Measurements from ENCODE around the gene DNAJC16.

DNAJC16 gene

DNA sequence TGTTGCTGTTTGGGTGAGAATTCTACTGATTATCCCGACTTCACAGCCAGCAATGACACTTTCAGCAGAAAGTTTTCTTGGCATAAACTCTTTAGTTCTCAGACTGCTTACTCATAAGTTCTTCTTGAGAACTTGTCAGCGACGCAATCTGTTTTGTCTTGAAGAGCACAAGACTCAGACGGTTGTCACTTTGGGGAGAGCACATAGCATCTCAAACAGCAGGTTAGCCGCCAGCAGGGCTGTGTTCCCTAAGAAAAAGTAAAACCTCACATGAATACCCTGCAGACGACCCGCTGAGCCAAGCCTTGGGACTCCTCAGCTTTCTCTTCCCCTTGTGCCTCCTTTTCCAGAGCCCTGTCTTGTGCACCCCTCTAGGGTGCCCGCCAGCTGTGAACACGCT is 46.8 kb downstream of the DNAJC16 start:
- H3K4me3 ChIP-seq (ENCODE audit: low read length) = no peak overlapping the region
- no peak overlapping the region for H3K27ac ChIP-seq (ENCODE audit: low read length)
- no peak overlapping the region for H2AFZ ChIP-seq (ENCODE audit: low read depth, low read length)
- H3K79me2 ChIP-seq (ENCODE audit: low read length) = no peaks in the 10 kb centered on the region
- no peak overlapping the region for H3K9ac ChIP-seq (ENCODE audit: low read length)
- peaks cover 8% of the 10 kb centered on the region for H3K36me3 ChIP-seq (replicated peaks; ENCODE audit: low read depth, low read length)
- no peaks in the 10 kb centered on the region for H3K27me3 ChIP-seq (ENCODE audit: low read depth, low read length)
- H4K20me1 ChIP-seq (ENCODE audit: insufficient read depth, low read length) = no peaks in the 10 kb centered on the region
- no peak for TF ChIP-seq EZH2phosphoT487 (IDR thresholded peaks at IDR 0.05; ENCODE audit: low read depth)
- TF ChIP-seq, protein P1, sequence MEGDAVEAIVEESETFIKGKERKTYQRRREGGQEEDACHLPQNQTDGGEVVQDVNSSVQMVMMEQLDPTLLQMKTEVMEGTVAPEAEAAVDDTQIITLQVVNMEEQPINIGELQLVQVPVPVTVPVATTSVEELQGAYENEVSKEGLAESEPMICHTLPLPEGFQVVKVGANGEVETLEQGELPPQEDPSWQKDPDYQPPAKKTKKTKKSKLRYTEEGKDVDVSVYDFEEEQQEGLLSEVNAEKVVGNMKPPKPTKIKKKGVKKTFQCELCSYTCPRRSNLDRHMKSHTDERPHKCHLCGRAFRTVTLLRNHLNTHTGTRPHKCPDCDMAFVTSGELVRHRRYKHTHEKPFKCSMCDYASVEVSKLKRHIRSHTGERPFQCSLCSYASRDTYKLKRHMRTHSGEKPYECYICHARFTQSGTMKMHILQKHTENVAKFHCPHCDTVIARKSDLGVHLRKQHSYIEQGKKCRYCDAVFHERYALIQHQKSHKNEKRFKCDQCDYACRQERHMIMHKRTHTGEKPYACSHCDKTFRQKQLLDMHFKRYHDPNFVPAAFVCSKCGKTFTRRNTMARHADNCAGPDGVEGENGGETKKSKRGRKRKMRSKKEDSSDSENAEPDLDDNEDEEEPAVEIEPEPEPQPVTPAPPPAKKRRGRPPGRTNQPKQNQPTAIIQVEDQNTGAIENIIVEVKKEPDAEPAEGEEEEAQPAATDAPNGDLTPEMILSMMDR (IDR thresholded peaks at IDR 0.05; ENCODE audit: low read depth, low read length) = no peak
- H3K9me3 ChIP-seq (ENCODE audit: insufficient read depth, low read length) = no peaks in the 10 kb centered on the region
- no peak overlapping the region for H3K4me2 ChIP-seq (ENCODE audit: low read length)
- peaks cover 16% of the 10 kb centered on the region for H3K4me1 ChIP-seq (ENCODE audit: low read length)

DNA sequence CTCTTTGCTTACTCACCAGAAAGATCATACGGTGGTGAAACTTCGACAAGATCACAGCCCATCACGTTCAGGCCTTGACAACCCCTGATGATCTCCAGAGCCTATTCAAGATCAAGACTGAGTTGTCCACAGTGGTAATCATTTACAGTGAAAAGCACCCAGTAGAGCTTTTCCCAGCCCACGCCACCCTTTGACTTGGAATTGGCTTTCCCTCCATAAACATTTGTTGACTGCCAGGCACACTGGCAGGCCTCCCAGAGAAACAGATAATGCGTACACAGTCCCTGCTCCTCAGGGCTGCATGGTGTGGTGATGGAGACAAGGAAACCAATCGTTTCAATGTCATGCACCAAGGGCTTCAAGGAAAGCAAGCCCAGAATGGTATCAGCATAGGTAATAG is 48.1 kb downstream of the DNAJC16 start:
- Histone ChIP-seq H3K27me3 (ENCODE audit: low read depth, low read length) (no peaks in the 10 kb centered on the region), H3K27ac (ENCODE audit: low read length) (no peak overlapping the region), H3K9ac (ENCODE audit: low read length) (no peak overlapping the region), H4K20me1 (ENCODE audit: insufficient read depth, low read length) (no peaks in the 10 kb centered on the region), H3K4me2 (ENCODE audit: low read length) (no peak overlapping the region), H3K9me3 (ENCODE audit: insufficient read depth, low read length) (no peaks in the 10 kb centered on the region), H3K36me3 (replicated peaks; ENCODE audit: low read depth, low read length) (peaks cover 5% of the 10 kb centered on the region), H3K4me3 (ENCODE audit: low read length) (no peak overlapping the region), H3K79me2 (ENCODE audit: low read length) (no peaks in the 10 kb centered on the region), H2AFZ (ENCODE audit: low read depth, low read length) (no peak overlapping the region), H3K4me1 (ENCODE audit: low read length) (peaks cover 16% of the 10 kb centered on the region)
- no peak for TF ChIP-seq EZH2phosphoT487 (IDR thresholded peaks at IDR 0.05; ENCODE audit: low read depth)
- TF ChIP-seq, protein P1 (IDR thresholded peaks at IDR 0.05; ENCODE audit: low read depth, low read length) = no peak

DNA sequence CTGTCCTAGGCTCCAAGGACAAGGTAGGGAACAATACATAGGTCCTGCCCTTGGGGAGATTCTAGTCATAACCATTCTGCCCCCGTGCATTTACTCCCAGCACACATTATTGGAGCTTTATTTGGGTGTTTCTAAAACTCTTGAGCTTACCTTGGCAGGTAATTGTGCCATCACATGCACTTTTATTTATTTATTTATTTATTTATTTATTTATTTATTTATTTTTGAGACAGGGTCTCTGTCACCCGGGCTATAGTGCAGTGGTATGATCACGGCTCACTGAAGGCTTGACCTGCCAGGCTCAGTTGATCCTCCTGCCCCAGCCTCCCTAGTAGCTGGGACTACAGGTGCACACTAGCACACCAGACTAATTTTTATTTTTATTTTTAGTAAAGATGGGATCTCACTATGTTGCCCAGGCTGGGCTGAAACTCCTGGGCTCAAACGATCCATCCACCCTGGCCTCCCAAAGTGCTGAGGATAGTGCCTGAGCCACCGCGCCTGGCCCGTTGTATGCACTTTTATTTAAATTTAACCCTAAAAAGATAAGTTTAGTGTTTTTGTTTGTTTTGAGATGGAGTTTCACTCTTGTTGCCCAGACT is 49.0 kb downstream of the DNAJC16 start:
- TF ChIP-seq, protein P1 (IDR thresholded peaks at IDR 0.05; ENCODE audit: low read depth, low read length) = no peak
- TF ChIP-seq EZH2phosphoT487 (IDR thresholded peaks at IDR 0.05; ENCODE audit: low read depth) = no peak
- no peaks in the 10 kb centered on the region for H3K79me2 ChIP-seq (ENCODE audit: low read length)
- no peak overlapping the region for H3K27ac ChIP-seq (ENCODE audit: low read length)
- H4K20me1 ChIP-seq (ENCODE audit: insufficient read depth, low read length) = no peaks in the 10 kb centered on the region
- H3K4me2 ChIP-seq (ENCODE audit: low read length) = no peak overlapping the region
- no peaks in the 10 kb centered on the region for H3K9me3 ChIP-seq (ENCODE audit: insufficient read depth, low read length)
- H3K36me3 ChIP-seq (replicated peaks; ENCODE audit: low read depth, low read length) = peaks cover 2% of the 10 kb centered on the region
- H3K4me1 ChIP-seq (ENCODE audit: low read length) = peaks cover 14% of the 10 kb centered on the region
- no peak overlapping the region for H3K4me3 ChIP-seq (ENCODE audit: low read length)
- no peaks in the 10 kb centered on the region for H3K27me3 ChIP-seq (ENCODE audit: low read depth, low read length)
- H3K9ac ChIP-seq (ENCODE audit: low read length) = no peak overlapping the region
- no peak overlapping the region for H2AFZ ChIP-seq (ENCODE audit: low read depth, low read length)

DNA sequence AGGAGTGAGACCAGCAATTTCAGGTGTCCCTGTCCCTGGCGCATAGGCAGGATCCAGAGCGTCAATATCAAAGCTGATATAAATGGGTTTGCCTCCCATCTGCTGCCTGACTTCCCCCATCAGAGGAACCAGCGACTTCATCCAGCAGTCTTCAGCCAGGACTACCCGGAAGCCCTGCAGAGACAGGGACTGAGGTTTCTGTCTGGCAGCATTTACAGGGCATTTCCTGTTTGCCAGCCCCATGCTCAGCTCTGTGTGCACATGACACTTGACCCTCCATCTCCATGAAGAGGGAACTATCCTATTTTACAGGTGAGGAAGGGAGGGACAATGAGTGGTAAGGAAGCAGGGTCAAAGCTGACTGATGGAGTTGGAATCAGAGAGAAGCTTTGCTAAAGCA is 51.0 kb downstream of the DNAJC16 start:
- no peaks in the 10 kb centered on the region for H3K9me3 ChIP-seq (ENCODE audit: insufficient read depth, low read length)
- TF ChIP-seq, protein P1 (IDR thresholded peaks at IDR 0.05; ENCODE audit: low read depth, low read length) = no peak
- no peak for TF ChIP-seq EZH2phosphoT487 (IDR thresholded peaks at IDR 0.05; ENCODE audit: low read depth)
- H3K27me3 ChIP-seq (ENCODE audit: low read depth, low read length) = no peaks in the 10 kb centered on the region
- no peak overlapping the region for H3K9ac ChIP-seq (ENCODE audit: low read length)
- H3K4me3 ChIP-seq (ENCODE audit: low read length) = no peak overlapping the region
- H3K4me1 ChIP-seq (ENCODE audit: low read length) = no peaks in the 10 kb centered on the region
- H3K36me3 ChIP-seq (replicated peaks; ENCODE audit: low read depth, low read length) = no peaks in the 10 kb centered on the region
- H4K20me1 ChIP-seq (ENCODE audit: insufficient read depth, low read length) = no peaks in the 10 kb centered on the region
- H3K79me2 ChIP-seq (ENCODE audit: low read length) = no peaks in the 10 kb centered on the region
- H2AFZ ChIP-seq (ENCODE audit: low read depth, low read length) = no peak overlapping the region
- no peak overlapping the region for H3K27ac ChIP-seq (ENCODE audit: low read length)
- H3K4me2 ChIP-seq (ENCODE audit: low read length) = no peak overlapping the region

Data from OCI-LY3 (cell line).